WTC11 (cell line): ENCODE data around the gene TNS3. TPM values are rescaled to one million over a fixed set of nuclear protein-coding genes. Genes with fewer than 3 reads are reported as not detected.

Experiments
- ATAC-seq: fragments of 200-7000 bp; cut with Tn5 transposase; 2 replicates; pipeline ENCODE4 v1.10.0; 2021; ENCODE audit warnings: mild to moderate bottlenecking, moderate library complexity
- CTCF ChIA-PET: fragments of 300-600 bp; sonication (Branson Sonifier 250); formaldehyde crosslinking; loops from one replicate; lab custom pipeline; 2021; ENCODE audit warnings: antibody characterized with exemption; lab: Charles Lee
- POLR2A ChIA-PET: fragments of 350-600 bp; sonication (Branson Sonifier 250); formaldehyde crosslinking; loops from one replicate; lab custom pipeline; 2021; ENCODE audit warnings: antibody characterized with exemption; lab: Charles Lee
- DNase-seq: peaks from one replicate; pipeline ENCODE4 v3.0.0; 2021; ENCODE audit warnings: low spot score
- H3K27ac Mint-ChIP-seq: 2 replicates; pipeline ENCODE4 v1.8.0; 2021; ENCODE audit warnings: mixed read lengths
- H3K27me3 Mint-ChIP-seq: 2 replicates; pipeline ENCODE4 v1.8.0; 2021; ENCODE audit warnings: low read depth, mild to moderate bottlenecking, moderate library complexity, mixed read lengths
- H3K36me3 Mint-ChIP-seq: 2 replicates; pipeline ENCODE4 v1.8.0; 2021; ENCODE audit warnings: mixed read lengths
- H3K4me1 Mint-ChIP-seq: 2 replicates; pipeline ENCODE4 v1.8.0; 2022; ENCODE audit warnings: mixed read lengths
- H3K4me3 Mint-ChIP-seq: 2 replicates; pipeline ENCODE4 v1.8.0; 2021; ENCODE audit warnings: mild to moderate bottlenecking, moderate library complexity, mixed read lengths
- H3K9me3 Mint-ChIP-seq: 2 replicates; pipeline ENCODE4 v1.8.0; 2021; ENCODE audit warnings: mixed read lengths
- AR ChIP-seq: fragments of 250-450 bp; sonication (Bioruptor Pico); IDR thresholded peaks from 2 replicates; pipeline ENCODE4 v1.9.0; 2021; ENCODE audit warnings: mild to moderate bottlenecking
- ATF2 ChIP-seq: sonication (generic); formaldehyde crosslinking; IDR thresholded peaks from 2 replicates; pipeline ENCODE4 v1.8.1; 2022; ENCODE audit warnings: low read depth, missing genetic modification reagents, borderline replicate concordance
- E2F5 ChIP-seq: sonication (generic); formaldehyde crosslinking; IDR thresholded peaks from 2 replicates; pipeline ENCODE4 v1.8.1; 2022; ENCODE audit warnings: mild to moderate bottlenecking, moderate library complexity, missing genetic modification reagents
- GTF2I ChIP-seq: fragments of 250-450 bp; sonication (Bioruptor Pico); conservative IDR thresholded peaks from 2 replicates; pipeline ENCODE4 v1.4.0; 2021; ENCODE audit warnings: mild to moderate bottlenecking
- IRF1 ChIP-seq: sonication (generic); formaldehyde crosslinking; IDR thresholded peaks from 2 replicates; pipeline ENCODE4 v1.8.0; 2023; ENCODE audit warnings: missing genetic modification reagents
- PREB ChIP-seq: sonication (generic); formaldehyde crosslinking; IDR thresholded peaks from 2 replicates; pipeline ENCODE4 v1.8.1; 2022; ENCODE audit warnings: mild to moderate bottlenecking, missing genetic modification reagents, moderate library complexity, borderline replicate concordance
- PRRX2 ChIP-seq: fragments of 250-450 bp; sonication (Bioruptor Pico); IDR thresholded peaks from 2 replicates; pipeline ENCODE4 v1.8.0; 2021; ENCODE audit warnings: mild to moderate bottlenecking
- SMAD3 ChIP-seq: sonication (generic); formaldehyde crosslinking; IDR thresholded peaks from 2 replicates; pipeline ENCODE4 v1.8.0; 2022; ENCODE audit warnings: missing genetic modification reagents, mild to moderate bottlenecking, borderline replicate concordance
- TEAD1 ChIP-seq: sonication (generic); formaldehyde crosslinking; IDR thresholded peaks from 2 replicates; pipeline ENCODE4 v1.8.0; 2022; ENCODE audit warnings: mild to moderate bottlenecking, missing genetic modification reagents
- TEAD4 ChIP-seq: sonication (generic); formaldehyde crosslinking; IDR thresholded peaks from 2 replicates; pipeline ENCODE4 v1.8.0; 2022; ENCODE audit warnings: mild to moderate bottlenecking, missing genetic modification reagents
- ZBTB21 ChIP-seq: sonication (generic); formaldehyde crosslinking; IDR thresholded peaks from 2 replicates; pipeline ENCODE4 v1.8.1; 2023; ENCODE audit warnings: mild to moderate bottlenecking, missing genetic modification reagents, borderline replicate concordance
- ZBTB43 ChIP-seq: sonication (generic); formaldehyde crosslinking; IDR thresholded peaks from 2 replicates; pipeline ENCODE4 v1.8.1; 2023; ENCODE audit warnings: mild to moderate bottlenecking, missing genetic modification reagents
- ZMAT4 ChIP-seq: fragments of 250-450 bp; sonication (Bioruptor Pico); IDR thresholded peaks from 2 replicates; pipeline ENCODE4 v1.9.0; 2021; ENCODE audit warnings: mild to moderate bottlenecking
- ZNF121 ChIP-seq: sonication (generic); formaldehyde crosslinking; IDR thresholded peaks from 2 replicates; pipeline ENCODE4 v1.8.0; 2023; ENCODE audit warnings: missing genetic modification reagents
- ZNF232 ChIP-seq: sonication (generic); formaldehyde crosslinking; IDR thresholded peaks from 2 replicates; pipeline ENCODE4 v1.8.0; 2022; ENCODE audit warnings: mild to moderate bottlenecking, missing genetic modification reagents
- ZNF416 ChIP-seq: fragments of 250-450 bp; sonication (Bioruptor Pico); IDR thresholded peaks from 2 replicates; pipeline ENCODE4 v1.9.0; 2021; ENCODE audit warnings: mild to moderate bottlenecking, inconsistent platforms
- total RNA-seq: library from RNA; stranded (reverse); gene quantifications from 3 replicates; pipeline ENCODE4 v1.2.3, GENCODE V29; 2021
- TF ChIP-seq, protein P1 (sequence below): sonication (generic); formaldehyde crosslinking; IDR thresholded peaks from 2 replicates; pipeline ENCODE4 v1.8.0; 2023; ENCODE audit warnings: mild to moderate bottlenecking, missing genetic modification reagents
- TF ChIP-seq, protein P2 (sequence below): fragments of 250-450 bp; sonication (Bioruptor Pico); IDR thresholded peaks from 2 replicates; pipeline ENCODE4 v1.8.0; 2021; ENCODE audit warnings: mild to moderate bottlenecking
- TF ChIP-seq, protein P3 (sequence below): sonication (generic); formaldehyde crosslinking; IDR thresholded peaks from 2 replicates; pipeline ENCODE4 v1.8.1; 2023; ENCODE audit warnings: mild to moderate bottlenecking, missing genetic modification reagents, moderate library complexity

The TNS3 gene
- total RNA-seq, 1 experiment from 2014 or later: 37.7 TPM

DNA sequence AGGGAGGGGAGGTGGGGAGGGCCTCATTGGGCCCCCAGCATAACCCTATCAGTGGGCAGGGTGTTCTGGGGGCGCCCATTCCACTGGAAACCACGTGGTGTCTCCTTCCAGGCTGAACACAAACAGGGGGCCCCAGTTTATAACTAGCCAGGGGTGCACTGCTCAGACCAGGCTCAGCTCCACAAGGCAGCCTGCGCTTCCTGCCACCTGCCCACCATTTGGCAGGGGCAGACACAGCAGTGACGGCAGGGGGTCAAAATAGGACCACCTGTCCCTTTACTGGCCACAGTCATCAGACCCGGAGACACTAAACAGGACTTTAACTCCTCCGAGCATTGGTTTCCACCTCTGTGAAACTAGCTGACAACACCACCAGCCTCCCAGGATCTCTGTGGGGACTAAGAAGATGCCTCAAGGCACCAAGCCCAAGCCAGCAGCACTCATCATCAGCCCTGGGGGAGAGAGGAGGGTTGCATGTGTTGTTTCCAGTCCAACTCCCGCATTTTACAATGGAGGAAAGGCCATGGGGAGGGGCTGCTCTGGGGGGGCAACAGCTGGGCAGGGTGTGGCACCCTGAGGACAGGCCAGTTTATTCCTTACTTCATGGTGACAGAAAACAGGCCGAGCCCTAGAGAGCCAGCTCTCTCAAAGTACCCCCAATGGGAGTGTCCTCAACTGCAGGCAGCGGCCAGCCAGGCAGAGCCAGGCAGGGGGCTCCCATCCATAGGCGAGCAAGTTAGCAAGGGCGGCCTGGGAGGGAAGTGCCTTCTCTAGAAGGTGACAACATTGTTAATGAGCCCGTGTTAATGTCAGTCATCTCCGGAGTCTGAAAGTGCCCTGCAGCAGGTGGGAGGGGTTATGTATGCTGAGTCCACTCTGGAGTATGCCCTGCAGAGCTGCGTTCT is 127.6 kb downstream of the TNS3 start (continued):
- TF ChIP-seq, protein P1, sequence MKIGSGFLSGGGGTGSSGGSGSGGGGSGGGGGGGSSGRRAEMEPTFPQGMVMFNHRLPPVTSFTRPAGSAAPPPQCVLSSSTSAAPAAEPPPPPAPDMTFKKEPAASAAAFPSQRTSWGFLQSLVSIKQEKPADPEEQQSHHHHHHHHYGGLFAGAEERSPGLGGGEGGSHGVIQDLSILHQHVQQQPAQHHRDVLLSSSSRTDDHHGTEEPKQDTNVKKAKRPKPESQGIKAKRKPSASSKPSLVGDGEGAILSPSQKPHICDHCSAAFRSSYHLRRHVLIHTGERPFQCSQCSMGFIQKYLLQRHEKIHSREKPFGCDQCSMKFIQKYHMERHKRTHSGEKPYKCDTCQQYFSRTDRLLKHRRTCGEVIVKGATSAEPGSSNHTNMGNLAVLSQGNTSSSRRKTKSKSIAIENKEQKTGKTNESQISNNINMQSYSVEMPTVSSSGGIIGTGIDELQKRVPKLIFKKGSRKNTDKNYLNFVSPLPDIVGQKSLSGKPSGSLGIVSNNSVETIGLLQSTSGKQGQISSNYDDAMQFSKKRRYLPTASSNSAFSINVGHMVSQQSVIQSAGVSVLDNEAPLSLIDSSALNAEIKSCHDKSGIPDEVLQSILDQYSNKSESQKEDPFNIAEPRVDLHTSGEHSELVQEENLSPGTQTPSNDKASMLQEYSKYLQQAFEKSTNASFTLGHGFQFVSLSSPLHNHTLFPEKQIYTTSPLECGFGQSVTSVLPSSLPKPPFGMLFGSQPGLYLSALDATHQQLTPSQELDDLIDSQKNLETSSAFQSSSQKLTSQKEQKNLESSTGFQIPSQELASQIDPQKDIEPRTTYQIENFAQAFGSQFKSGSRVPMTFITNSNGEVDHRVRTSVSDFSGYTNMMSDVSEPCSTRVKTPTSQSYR: no peak
- TF ChIP-seq AR (CRISPR knock-in tag) (no peak), ZNF121 (CRISPR knock-in tag) (no peak), GTF2I (CRISPR knock-in tag) (no peak), ZMAT4 (no peak), SMAD3 (no peak)
- TF ChIP-seq, protein P2, sequence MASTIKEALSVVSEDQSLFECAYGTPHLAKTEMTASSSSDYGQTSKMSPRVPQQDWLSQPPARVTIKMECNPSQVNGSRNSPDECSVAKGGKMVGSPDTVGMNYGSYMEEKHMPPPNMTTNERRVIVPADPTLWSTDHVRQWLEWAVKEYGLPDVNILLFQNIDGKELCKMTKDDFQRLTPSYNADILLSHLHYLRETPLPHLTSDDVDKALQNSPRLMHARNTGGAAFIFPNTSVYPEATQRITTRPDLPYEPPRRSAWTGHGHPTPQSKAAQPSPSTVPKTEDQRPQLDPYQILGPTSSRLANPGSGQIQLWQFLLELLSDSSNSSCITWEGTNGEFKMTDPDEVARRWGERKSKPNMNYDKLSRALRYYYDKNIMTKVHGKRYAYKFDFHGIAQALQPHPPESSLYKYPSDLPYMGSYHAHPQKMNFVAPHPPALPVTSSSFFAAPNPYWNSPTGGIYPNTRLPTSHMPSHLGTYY (CRISPR knock-in tag): no peak
- TF ChIP-seq, protein P3, sequence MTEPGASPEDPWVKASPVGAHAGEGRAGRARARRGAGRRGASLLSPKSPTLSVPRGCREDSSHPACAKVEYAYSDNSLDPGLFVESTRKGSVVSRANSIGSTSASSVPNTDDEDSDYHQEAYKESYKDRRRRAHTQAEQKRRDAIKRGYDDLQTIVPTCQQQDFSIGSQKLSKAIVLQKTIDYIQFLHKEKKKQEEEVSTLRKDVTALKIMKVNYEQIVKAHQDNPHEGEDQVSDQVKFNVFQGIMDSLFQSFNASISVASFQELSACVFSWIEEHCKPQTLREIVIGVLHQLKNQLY (CRISPR knock-in tag): no peak
- TF ChIP-seq, all 79 proteins: peak for 0

GRCh38 chr7:47453093-47454061 is 128.5 kb downstream of the TNS3 start:
- no peaks in the 10 kb centered on the region for H3K27me3 Mint-ChIP-seq
- no peaks in the 10 kb centered on the region for H3K9me3 Mint-ChIP-seq
- ChIA-PET CTCF (interaction anchor here (0.6 to 2.1 kb wide), 8 partner anchors 8 to 439 kb away, joined by 3 to 7 read pairs (median 4); no protein-coding TSS in a partner anchor), POLR2A (no interaction called here)
- H3K27ac Mint-ChIP-seq: no peak overlapping the region
- H3K4me1 Mint-ChIP-seq: peaks cover 41% of the 10 kb centered on the region
- no peak for DNase-seq
- H3K4me3 Mint-ChIP-seq: no peak overlapping the region
- no peaks in the 10 kb centered on the region for H3K36me3 Mint-ChIP-seq
- ATAC-seq: peak; percentile 48
- TF ChIP-seq ZBTB43 (CRISPR knock-in tag) (no peak), TEAD4 (CRISPR knock-in tag) (no peak), PRRX2 (CRISPR knock-in tag) (no peak), E2F5 (CRISPR knock-in tag) (no peak), TEAD1 (CRISPR knock-in tag) (no peak), IRF1 (CRISPR knock-in tag) (no peak), ZNF232 (CRISPR knock-in tag) (no peak), ZBTB21 (CRISPR knock-in tag) (no peak), ATF2 (no peak), ZNF416 (CRISPR knock-in tag) (no peak), PREB (no peak)
